OCI-LY7 (cell line): ENCODE results near the gene SOBP. TPM values are rescaled to one million over a fixed set of nuclear protein-coding genes. Genes with fewer than 3 reads are reported as not detected.
"Not testable (repeated sequence)": the region's sequence is repeated elsewhere in the genome, so short reads cannot be mapped to it uniquely, and the experiment has no call there.

ENCODE experiments used
- BruUV-seq: library from RNA; stranded (reverse); fragments of 400-500 nt; replicated peaks from 2 replicates; lab custom pipeline; 2021; lab: Mats Ljungman, UMichigan
- CTCF ChIA-PET: fragments of 300-600 bp; sonication (Branson Sonifier 250); formaldehyde crosslinking; loops from one replicate; lab custom pipeline; 2022; ENCODE audit warnings: antibody characterized with exemption; ENCODE audit not compliant: unreplicated experiment; lab: Charles Lee
- POLR2A ChIA-PET: fragments of 300-600 bp; sonication (Branson Sonifier 250); formaldehyde crosslinking; loops from one replicate; lab custom pipeline; 2022; ENCODE audit warnings: antibody characterized with exemption; lab: Charles Lee
- DNase-seq: peaks from one replicate; pipeline ENCODE4 v3.0.0-alpha.2; 2015; ENCODE audit warnings: low spot score
- H2AFZ ChIP-seq: fragments of 200-600 bp; sonication (generic), shearing (Covaris generic); 2 replicates; pipeline ENCODE4 v1.6.1; 2014; ENCODE audit warnings: mild to moderate bottlenecking, antibody characterized with exemption, low read length, moderate library complexity
- H3K27ac ChIP-seq: fragments of 200-600 bp; sonication (generic); 2 replicates; pipeline ENCODE4 v1.5.1; 2014; ENCODE audit warnings: mixed run types, low read depth, mild to moderate bottlenecking, moderate library complexity, low read length, inconsistent platforms; ENCODE audit not compliant: poor library complexity, severe bottlenecking
- H3K36me3 ChIP-seq: fragments of 200-600 bp; sonication (generic); 2 replicates; pipeline ENCODE4 v1.6.1; 2014; ENCODE audit warnings: mild to moderate bottlenecking, antibody characterized with exemption, low read length, moderate library complexity, mixed read lengths; ENCODE audit not compliant: insufficient read depth
- H3K4me1 ChIP-seq: fragments of 200-600 bp; sonication (generic); 2 replicates; pipeline ENCODE4 v1.5.1; 2014; ENCODE audit warnings: mild to moderate bottlenecking, low read length; ENCODE audit not compliant: insufficient read depth, poor library complexity, severe bottlenecking
- H3K4me2 ChIP-seq: fragments of 200-600 bp; sonication (generic); 2 replicates; pipeline ENCODE4 v1.6.1; 2014; ENCODE audit warnings: mild to moderate bottlenecking, low read length
- H3K4me3 ChIP-seq: fragments of 200-600 bp; sonication (generic); 2 replicates; pipeline ENCODE4 v1.5.1; 2014; ENCODE audit warnings: mild to moderate bottlenecking, low read depth, low read length; ENCODE audit not compliant: poor library complexity, severe bottlenecking
- H3K79me2 ChIP-seq: fragments of 200-600 bp; sonication (generic); 2 replicates; pipeline ENCODE4 v1.6.1; 2016; ENCODE audit warnings: low read depth, mild to moderate bottlenecking, low read length, moderate library complexity, mixed read lengths; ENCODE audit not compliant: insufficient read depth
- H3K9me2 ChIP-seq: fragments of 200-600 bp; sonication (generic); 2 replicates; pipeline ENCODE4 v1.6.1; 2016; ENCODE audit warnings: mild to moderate bottlenecking, low read length, mixed read lengths; ENCODE audit not compliant: insufficient read depth
- H3K9me3 ChIP-seq: fragments of 200-600 bp; sonication (generic); 2 replicates; pipeline ENCODE4 v1.6.1; 2014; ENCODE audit warnings: mild to moderate bottlenecking, mixed run types, low read length, mixed read lengths
- H4K20me1 ChIP-seq: fragments of 200-600 bp; sonication (generic); 2 replicates; pipeline ENCODE4 v1.6.1; 2014; ENCODE audit warnings: mild to moderate bottlenecking, antibody characterized with exemption, low read length, moderate library complexity, mixed read lengths; ENCODE audit not compliant: insufficient read depth
- EZH2phosphoT487 ChIP-seq: fragments of 200-600 bp; sonication (generic); IDR thresholded peaks from 2 replicates; pipeline ENCODE4 v1.6.1; 2018; ENCODE audit warnings: low read depth, borderline replicate concordance, mild to moderate bottlenecking, mixed run types, antibody characterized with exemption, low read length, moderate library complexity, mixed read lengths
- intact Hi-C: fragments of 100-400 bp; cut with micrococcal nuclease; formaldehyde crosslinking; loops from one replicate; pipeline ENCODE4 v1.10.0; 2022; ENCODE audit not compliant: unreplicated experiment
- total RNA-seq, 2 experiments: library from RNA; depleted of rRNA in 1 of 2; stranded (reverse); fragments of >200 nt in 1 of 2; shearing (Covaris generic) in 1 of 2; gene quantifications; 2 replicates each; pipeline ENCODE4 v1.2.3, GENCODE V29; 2014 to 2022
- TF ChIP-seq, protein P1 (sequence below): fragments of 200-600 bp; sonication (generic); conservative IDR thresholded peaks from 2 replicates; pipeline ENCODE4 v1.5.1; 2014; ENCODE audit warnings: mild to moderate bottlenecking, antibody characterized with exemption, low read length, moderate library complexity, mixed read lengths

Gene SOBP
- total RNA-seq, 2 experiments from 2014 or later = 21.5 to 29.4 TPM

DNA sequence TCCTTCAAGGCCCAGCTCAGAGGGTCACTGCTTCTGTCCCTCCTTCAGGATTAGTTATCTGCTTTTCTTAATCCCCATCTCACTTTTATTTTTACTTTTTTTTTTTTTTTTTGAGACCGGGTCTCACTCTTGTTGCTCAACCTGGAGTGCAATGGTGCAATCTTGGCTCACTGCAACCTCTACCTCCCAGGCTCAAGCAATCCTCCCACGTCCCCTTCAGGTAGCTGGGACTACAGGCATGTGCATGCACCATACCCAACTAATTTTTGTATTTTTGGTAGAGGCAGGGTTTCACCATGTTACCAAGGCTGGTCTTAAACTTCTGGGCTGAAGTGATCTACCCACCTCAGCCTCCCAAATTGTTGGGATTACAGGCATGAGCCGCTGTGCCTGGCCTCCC is 14.1 kb upstream of the SOBP start:
- intact Hi-C loops, H3K79me2 ChIP-seq, POLR2A ChIA-PET: not testable (repeated sequence)

DNA sequence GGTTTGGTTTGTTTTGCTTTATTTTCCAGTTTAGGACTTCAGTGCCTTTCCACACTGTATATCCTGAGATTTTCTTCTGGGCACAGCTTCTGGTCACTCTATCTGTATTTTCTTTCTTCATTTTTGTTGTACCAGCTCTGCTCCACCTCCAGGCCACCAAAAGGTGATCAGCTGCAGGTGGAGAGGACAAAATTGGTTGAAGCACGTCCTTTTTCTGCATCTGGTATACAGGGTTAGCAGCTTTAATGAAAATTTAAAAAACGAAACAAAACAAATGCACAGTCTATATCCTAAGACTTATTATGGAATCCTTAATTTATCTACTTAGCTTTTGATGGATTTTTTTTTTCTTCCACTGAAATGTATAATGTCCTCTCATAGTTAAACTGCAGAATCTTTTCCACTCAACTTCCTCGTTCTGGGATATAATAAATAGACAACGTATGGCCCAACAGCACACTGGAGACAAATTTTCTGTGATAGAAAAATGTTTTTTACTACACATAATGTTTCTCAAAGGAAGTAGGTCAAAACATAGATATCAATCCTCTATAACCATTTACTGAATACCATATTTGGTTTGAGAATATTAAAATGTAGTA is 10.7 kb upstream of the SOBP start:
- no peak overlapping the region for H2AFZ ChIP-seq
- CTCF ChIA-PET = no interaction called here
- intact Hi-C loops = no loop called here
- H3K4me2 ChIP-seq = no peak overlapping the region
- POLR2A ChIA-PET = interaction anchor here (0.7 to 1.0 kb wide), 4 partner anchors 8 to 179 kb away, joined by 3 to 4 read pairs (median 3); no protein-coding TSS in a partner anchor
- TF ChIP-seq, protein P1, sequence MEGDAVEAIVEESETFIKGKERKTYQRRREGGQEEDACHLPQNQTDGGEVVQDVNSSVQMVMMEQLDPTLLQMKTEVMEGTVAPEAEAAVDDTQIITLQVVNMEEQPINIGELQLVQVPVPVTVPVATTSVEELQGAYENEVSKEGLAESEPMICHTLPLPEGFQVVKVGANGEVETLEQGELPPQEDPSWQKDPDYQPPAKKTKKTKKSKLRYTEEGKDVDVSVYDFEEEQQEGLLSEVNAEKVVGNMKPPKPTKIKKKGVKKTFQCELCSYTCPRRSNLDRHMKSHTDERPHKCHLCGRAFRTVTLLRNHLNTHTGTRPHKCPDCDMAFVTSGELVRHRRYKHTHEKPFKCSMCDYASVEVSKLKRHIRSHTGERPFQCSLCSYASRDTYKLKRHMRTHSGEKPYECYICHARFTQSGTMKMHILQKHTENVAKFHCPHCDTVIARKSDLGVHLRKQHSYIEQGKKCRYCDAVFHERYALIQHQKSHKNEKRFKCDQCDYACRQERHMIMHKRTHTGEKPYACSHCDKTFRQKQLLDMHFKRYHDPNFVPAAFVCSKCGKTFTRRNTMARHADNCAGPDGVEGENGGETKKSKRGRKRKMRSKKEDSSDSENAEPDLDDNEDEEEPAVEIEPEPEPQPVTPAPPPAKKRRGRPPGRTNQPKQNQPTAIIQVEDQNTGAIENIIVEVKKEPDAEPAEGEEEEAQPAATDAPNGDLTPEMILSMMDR = no peak
- no peak for TF ChIP-seq EZH2phosphoT487
- no peaks in the 10 kb centered on the region for H3K79me2 ChIP-seq
- H3K9me2 ChIP-seq = no peaks in the 10 kb centered on the region
- no peaks in the 10 kb centered on the region for H3K9me3 ChIP-seq
- no peaks in the 10 kb centered on the region for H3K4me1 ChIP-seq
- DNase-seq = no peak
- no peaks in the 10 kb centered on the region for H3K36me3 ChIP-seq
- H3K4me3 ChIP-seq = no peak overlapping the region
- no TSS peak for BruUV-seq
- no peak overlapping the region for H3K27ac ChIP-seq
- no peaks in the 10 kb centered on the region for H4K20me1 ChIP-seq

More for the DNA sequence above, 14.1 kb upstream of the SOBP start:
- H3K36me3 ChIP-seq, H4K20me1 ChIP-seq, BruUV-seq, CTCF ChIA-PET, H3K4me2 ChIP-seq, DNase-seq, H2AFZ ChIP-seq, H3K4me3 ChIP-seq, H3K9me3 ChIP-seq, H3K27ac ChIP-seq, H3K9me2 ChIP-seq, H3K4me1 ChIP-seq: not testable (repeated sequence)

- Histone ChIP-seq H3K27ac (no peak overlapping the region), H3K4me2 (no peak overlapping the region), H3K9me2 (no peaks in the 10 kb centered on the region), H3K36me3 (no peaks in the 10 kb centered on the region), H3K9me3 (no peaks in the 10 kb centered on the region), H3K4me1 (peaks cover 17% of the 10 kb centered on the region), H4K20me1 (no peaks in the 10 kb centered on the region), H3K79me2 (no peaks in the 10 kb centered on the region), H2AFZ (no peak overlapping the region), H3K4me3 (no peak overlapping the region)
- no peak for TF ChIP-seq EZH2phosphoT487
- TF ChIP-seq, protein P1 = no peak
- no peak for DNase-seq
- no TSS peak for BruUV-seq
- intact Hi-C loops = no loop called here
- CTCF ChIA-PET = no interaction called here
- POLR2A ChIA-PET = interaction anchor here (0.9 to 2.7 kb wide), 3 partner anchors 12 to 166 kb away, joined by 4 to 9 read pairs (median 6); partner anchors contain the start of gene PDSS2
These were observed 4.8 kb upstream of the SOBP start for GRCh38 chr6:107485157-107485556.
